ENCODE measurements around the gene TNS1.

DNA sequence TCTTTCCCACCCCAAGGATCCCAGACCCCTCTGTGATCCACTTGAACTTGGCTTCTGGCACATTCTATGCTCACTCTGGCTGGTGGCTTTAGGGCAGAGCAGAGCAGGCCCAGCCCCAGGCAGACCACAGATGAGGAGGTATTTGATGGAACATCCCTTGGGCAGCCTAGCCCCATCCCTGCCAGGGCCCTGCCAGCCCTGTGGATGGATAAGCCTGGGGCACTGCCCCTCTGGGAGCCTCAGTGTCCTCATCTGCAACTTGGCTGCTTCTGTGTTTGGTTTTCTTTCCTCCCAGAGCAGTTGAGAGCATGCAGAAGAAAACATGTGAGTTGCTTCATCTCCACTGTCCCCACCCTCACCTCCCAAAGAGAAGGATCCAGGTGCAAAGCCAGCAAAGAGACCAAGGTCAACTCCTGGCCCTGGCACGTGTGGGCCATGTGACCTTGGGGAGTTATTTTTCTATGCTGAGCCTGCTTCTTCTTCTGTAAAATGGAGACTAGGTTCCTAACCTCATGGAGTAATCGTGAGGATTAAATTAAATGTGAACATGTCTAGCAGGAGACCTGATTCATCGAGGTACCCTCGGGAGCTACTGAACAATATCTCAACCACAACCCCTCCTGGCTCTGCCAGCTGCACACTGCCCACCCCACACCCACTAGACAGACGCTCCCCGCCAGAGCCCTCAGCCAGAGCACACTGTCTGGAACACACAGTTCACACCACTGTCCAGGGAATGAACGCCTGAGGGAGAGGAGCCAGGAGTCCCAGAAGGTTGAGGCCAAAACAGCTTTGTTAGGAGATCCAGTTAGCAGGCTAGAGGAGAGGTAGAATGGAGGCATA is 14.6 kb upstream of the TNS1 start:
- no peak for TF ChIP-seq CTCF (IDR thresholded peaks at IDR 0.05)
- TF ChIP-seq EZH2 (IDR thresholded peaks at IDR 0.05; ENCODE audit: borderline replicate concordance, insufficient read depth, low read depth, low read length, poor library complexity, severe bottlenecking) = no peak

Data from B cell (primary cell).